GM21528 (cell line): Measurements from ENCODE around the gene F10.

Experiments
- ATAC-seq: cut with Tn5 transposase; IDR thresholded peaks from one replicate; pipeline ENCODE4 v1.9.1; 2021; ENCODE audit warnings: mild to moderate bottlenecking, moderate library complexity; ENCODE audit not compliant: unreplicated experiment, low FRiP score

The F10 gene

DNA sequence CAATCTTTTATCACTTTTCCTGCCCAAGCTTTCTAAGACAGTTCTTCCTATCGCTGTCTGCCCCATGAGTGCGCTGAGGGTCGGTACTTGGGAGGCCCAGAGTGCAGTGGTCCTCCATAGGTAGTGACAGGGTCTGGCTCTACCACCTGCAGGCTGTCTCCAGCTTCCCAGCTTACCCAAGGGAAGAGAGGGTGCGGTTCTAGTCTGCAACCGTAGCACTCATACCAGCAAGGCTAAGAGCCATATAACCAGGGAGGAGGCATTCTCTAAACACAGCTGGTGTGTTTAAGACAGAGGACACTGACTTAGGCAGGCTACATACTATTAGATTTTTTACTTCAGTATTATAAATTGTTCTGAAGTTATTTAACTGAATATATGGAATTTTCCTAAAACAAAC is 44.1 kb downstream of the F10 start:
- ATAC-seq = no peak

DNA sequence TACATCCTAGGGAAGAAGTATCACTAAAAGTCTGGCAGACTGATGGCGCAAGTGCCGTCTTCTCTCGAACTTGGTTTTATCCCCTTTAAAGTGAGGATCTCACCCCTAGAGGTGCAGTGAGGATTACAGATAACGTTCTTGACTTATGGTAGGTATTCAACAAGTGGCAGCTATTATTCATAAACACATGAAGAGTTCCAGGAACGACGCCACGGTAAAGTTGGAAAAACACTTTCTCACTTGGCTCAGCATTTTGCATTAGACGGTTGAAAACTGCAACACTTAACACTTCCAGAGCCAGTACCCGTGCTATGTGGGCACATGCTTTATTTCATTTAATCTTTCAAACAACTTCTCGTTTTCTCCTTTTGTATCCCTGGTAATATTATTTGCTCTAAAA is 44.6 kb downstream of the F10 start:
- no peak for ATAC-seq

DNA sequence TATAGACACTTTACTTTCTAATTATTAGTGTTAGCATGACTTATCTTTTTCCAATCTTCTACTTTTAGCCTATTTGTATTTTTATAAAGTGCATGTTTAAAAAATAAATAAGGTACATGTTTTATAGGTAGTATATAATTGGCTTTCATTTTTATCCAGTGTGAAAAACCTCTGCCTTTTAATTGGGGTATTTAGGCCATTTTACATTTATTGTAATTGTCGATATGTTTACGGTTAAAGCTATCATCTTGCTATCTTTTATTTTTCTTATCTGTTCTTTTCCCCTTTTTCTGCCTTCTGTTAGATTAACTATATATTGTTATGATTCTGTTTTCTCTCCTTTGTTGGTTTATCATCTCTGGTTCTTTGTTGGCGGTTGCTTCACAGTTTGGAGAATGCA is 45.0 kb downstream of the F10 start:
- ATAC-seq = no peak

DNA sequence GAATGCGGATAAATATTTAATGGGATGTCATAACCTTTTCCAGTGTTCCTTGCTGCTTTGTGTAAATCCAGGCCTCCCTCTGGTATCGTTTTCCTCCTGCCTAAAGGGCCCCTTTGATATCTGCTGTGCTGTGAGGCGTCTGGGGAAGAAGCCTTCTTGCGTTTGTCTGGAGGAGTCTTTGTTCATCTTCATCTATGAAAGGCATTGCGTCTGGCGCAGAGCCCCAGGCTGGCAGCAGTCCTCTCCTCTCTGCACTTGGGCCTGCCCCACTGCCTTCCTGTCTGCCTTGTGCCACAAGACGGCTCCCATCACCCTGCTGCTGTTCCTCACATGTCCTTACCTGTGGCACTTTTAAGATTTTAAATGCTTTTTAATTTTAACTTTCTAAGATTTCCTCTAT is 45.6 kb downstream of the F10 start:
- no peak for ATAC-seq

DNA sequence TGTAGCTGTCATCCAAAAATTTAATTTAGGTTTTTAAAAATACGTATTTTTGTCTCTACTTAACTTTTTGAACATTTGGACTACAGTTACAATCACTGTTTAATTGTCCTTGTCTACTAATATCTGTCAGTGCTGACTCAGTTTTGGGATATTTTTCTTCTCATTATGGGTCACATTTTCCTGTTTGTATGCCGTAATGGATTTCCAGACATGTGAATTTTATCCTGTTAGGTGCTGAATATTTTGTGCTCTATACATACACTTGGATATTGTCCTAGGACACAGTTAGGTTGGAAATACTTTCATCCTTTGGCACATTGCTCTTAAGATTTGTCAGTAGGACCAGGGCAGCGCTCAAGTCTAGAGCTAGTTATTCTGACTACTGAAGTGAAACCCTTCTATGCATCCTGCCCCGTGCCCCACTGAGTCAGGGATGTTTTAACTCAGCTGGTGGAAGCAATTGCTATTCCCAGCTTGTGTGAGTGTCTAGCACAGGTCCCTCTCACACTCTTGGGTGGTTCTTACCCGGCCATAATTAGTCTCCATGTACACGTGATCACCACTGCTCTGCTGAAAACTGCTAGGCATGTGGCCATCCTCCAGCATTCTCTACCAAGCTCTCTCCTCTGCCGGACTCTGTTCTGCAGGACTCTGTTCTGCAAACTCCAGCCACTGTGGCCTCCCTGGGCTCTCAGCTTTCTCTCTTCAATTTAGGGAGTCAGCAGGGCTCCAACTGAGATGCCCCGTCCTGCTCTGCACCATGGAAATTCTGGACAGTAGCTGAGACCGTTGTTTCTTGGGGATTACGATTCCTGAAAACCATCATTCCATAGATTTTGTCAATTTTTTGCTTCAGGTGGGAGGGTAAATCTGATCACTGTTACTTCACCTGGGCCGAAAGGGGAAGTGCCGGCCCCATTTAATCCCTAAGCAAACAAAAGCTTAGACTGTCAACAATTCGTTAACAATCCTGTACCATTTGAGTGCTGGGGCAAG is 47.0 kb downstream of the F10 start:
- ATAC-seq = no peak

DNA sequence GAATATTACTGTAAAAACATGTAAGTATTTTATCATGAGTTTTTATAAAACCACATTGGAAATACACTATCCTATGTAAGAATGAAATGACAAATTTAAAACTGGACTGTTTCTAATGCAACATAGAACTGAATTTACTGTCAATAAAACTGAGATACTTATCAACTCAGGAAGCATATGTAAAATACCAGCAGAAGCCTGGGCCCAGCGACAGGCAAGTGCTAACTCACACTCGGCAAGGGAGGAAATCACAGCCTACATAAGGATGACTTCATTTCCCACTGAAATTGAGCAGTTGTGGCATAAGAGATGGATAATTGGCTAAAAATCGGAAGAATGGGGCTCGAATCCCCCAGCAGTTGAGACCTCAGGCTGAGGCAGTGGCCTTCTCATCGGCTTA is 47.9 kb downstream of the F10 start:
- no peak for ATAC-seq

DNA sequence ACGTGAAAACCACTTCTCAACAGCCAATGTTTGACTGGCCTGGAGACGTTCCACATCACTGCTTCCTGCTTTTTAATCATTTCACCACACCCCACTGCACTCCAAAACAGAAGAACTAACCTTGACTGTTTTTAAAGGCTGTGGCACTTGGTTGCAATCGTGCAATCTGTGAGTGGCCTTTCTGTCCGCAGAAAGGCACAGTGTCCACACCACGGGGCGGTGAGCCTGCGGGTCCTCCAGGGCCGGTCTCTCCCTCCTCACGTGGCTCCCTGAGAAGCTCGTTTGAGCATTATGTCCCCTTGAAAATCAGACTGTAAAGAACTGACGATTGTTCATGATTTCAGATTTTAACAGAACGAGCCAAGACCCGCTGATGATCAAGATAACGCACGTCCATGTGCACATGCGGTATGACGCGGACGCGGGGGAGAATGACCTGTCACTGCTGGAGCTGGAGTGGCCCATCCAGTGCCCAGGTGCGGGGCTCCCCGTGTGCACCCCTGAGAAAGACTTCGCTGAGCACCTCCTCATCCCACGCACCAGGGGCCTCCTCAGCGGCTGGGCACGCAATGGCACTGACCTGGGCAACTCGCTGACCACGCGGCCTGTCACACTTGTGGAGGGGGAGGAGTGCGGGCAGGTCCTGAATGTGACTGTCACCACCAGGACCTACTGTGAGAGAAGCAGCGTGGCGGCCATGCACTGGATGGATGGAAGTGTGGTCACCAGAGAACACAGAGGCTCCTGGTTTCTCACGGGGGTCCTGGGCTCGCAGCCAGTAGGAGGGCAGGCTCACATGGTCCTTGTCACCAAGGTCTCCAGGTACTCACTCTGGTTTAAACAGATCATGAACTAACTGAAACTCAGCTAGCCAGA is 48.9 kb downstream of the F10 start:
- ATAC-seq = no peak

DNA sequence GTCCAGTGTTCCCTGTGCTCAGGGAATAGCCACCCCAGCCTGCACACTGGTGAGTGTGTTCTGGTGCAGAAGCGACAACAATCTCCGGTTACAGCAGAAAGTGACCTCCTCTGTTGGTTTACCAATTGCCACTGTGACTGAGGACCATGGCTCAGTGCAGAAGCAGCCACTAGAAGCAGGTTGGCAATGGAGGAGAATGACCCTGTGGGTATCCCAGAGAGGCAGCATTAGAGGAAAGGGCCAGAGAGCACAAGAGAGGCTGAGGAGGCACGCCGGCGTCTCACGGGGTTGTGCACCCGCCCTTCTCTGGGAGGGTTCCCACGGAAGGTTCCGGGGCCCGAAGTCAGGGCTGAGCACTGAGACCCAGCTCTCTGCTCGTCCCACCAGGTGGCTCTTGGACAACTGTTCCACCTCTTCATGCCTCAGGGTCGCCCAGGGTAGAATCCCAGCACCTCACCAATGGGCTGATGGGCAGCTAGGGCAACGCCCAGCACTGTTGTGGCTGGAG is 49.9 kb downstream of the F10 start:
- ATAC-seq = no peak

DNA sequence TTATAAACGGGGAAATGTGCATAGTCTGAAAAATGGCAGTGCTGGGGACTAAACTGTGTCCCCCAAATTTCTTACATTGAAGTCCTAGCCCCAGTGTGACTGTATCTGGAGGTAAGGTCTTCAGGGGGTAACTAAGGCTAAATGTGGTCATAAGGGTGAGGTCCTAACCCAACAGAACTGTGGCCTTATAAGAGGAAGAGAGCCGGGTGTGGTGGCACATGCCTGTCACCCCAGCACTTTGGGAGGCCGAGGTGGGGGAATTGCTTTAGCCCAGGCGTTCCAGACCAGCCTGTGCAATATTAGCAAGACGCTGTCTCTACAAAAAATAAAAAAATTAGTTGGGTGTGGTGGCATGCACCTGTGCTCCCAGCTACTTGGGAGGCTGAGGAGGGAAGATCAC is 53.7 kb downstream of the F10 start:
- ATAC-seq = no peak

DNA sequence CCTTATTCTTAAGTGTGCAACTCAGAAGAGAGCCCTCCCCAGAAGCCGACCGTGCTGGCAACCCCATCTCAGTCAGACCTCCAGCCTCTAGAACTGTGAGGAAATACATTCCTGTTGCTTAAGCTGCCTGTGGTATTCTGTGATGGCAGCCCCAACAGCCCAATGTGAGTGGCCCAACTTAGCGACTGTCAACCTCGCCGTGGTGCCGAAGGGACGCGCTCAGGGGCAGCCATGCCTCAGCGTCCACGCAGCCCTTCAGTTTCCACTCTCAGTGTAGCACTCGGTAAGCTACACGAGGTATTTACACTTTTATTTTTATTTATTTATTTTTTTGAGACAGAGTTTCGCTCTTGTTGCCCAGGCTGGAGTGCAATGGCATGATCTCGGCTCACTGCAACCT is 54.2 kb downstream of the F10 start:
- ATAC-seq = no peak

DNA sequence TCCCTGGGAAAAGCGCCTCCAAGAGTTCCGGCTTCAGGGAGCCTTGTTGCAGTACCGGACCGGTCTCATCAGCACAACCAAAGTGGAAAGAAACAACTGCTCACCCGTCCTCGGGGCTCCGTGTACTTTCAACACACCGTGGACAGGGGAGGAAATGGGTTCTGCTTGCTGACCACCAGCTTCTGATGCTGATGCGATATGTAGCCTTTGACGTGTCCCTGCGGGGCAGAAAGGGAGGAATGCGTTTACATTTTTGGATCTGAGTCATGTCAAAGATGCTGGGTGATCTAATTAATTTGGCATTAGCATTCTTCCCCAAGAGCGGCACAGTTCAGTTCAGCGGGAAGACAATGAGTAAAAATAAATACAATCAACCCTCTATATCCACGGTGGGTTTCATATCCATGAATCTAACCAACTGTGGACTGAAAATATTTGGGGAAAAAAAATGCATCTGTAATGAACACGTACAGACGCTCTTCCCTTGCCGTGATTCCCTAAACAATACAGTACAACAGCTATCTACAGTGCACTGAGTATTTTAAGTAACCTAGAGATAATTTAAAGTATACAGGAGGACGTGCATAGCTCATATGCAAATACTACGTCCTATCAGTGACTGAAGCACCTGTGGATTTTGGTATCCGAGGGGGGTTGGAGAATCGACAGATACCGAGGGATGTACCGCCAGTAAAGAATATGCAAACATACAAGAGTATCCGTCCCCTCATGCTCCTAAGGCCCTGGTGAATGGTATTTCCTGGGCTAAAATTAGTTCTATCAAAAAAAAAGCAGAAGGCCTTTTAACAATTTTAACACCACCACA is 55.7 kb downstream of the F10 start:
- no peak for ATAC-seq

DNA sequence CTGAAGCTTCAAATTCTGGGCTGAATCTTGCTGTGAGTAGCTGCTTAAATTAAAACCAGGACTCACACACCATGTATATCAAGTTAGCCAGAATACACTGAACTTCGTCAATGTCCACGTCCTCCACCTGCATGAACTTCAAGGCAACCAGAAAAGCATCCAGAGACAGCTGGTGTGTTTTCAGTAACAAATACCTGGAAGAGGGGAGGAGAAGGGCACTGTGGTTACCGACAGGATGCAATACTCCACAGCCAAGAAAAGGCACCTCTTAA is 56.2 kb downstream of the F10 start:
- no peak for ATAC-seq

DNA sequence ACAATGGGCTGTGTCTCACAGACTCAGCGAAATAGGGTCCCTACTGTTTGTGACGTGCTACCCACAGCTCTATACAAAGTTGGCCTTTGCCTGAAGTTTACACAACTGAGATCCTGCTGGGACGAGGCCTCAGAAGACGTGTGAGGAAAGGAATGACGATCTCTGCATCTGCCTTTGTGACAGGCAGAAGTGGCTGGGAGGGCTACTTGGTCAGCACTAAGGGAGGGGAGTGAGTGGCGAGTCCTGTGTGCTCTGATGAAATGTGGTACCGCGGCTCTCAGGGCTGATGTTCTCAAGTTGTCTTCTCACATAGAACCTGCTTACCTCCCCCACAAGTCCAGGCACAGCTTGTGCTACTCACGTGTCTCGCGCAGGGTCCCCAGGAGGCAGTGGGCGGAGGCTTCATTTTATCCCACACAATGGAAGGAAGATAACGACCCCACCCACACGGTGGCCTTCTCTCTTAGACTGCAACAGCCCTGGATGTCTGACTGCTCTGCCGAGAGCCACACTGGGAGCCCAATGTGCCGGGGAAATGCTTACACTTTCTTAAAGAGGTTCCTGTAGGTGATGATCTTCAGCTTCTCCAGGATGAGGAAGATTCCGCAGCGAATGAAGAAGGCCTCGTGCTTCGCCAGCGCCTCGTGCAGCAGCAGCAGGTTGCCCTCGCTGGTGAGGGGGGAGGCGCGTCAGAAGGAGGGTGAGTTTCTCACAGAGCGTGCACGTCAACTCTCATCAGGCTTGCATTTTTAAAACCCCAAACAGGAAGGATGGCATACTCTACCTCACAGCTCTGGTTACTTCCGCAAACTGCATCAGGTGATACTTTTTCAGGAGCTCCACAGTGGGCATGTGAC is 57.0 kb downstream of the F10 start:
- ATAC-seq = no peak

DNA sequence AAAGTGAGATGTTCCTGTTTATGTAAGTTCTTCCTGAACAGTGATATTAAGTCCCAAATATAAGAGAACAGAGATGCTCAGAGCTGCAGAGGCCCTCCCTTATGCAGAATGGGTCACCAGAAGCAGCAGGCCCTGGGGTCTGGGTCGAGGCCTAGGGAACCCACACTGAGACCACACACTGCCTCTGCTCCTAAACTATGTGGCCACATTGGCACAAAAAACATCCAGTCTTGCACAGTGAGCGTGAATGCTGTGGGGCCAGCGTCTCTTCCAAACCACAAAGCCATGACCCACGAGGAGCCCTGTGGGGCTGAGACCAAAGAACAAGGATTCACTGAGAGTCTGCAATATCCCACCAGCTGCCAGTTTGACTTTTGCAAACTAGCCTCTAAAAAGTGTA is 59.4 kb downstream of the F10 start:
- no peak for ATAC-seq

DNA sequence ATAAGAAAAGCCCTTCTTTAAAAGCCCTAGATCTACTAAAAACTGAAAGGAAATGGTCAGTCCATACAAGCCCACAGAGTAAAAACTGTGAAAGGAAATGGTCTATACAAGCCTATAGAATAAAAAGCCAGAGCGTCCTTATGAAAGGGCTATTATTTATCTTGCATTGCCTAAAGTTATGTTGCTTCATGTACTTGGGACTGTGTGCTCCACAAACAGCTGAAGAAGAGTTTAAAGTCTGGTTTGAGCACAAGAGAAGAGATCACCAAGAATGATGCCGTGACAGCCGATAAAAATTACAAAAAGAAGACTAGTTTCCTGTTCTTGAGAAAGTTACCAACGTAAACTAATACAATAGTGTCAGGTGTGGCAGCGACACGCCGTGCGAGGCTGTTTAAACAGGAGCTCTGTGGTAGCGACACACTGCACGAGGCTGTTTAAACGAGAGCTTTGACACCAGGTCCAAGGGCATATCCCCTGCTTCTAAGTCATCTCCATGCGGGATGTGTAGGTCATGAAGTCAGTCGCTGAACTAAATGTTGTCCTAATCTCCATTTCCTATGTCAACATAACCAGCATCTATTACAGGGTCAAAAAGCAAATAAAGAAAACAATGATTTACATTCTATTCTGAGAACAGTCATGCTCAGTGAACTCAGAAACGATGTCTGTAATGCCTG is 61.0 kb downstream of the F10 start:
- no peak for ATAC-seq

DNA sequence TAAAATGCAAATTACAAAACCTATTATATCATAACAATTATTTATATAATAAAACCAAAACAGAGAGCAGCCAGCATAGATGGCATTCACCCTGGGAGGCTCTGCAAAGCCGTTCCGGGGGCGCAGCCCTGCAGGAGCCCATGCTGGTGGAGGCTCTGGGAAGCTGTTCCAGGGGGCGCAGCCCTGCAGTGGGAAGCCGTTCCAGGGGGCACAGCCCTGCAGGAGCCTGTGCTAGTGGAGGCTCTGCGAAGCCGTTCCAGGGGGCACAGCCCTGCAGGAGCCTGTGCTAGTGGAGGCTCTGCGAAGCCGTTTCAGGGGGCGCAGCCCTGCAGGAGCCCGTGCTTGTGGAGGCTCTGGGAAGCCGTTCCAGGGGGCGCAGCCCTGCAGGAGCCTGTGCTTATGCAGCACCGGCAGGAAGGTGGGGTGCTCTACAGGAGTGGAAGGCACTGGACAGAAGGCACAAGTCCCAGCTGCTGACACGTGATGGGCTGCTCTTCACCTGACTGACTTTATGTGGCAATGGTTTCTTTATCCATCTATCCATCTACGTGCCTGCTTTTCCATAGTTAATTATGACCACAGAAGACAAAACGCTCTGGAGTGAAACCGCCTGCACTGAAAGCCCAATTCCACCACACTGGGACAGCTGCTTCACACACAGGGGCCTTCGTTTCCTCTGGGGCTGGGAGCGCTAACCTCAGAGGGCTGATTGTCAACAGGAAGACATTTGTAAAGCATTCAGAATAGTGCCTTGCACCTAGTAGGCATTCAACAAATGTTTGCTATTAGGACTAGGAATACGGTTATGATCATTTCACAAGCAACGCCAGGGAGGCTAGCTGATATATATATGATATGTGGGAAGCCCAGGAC is 62.2 kb downstream of the F10 start:
- ATAC-seq = no peak

DNA sequence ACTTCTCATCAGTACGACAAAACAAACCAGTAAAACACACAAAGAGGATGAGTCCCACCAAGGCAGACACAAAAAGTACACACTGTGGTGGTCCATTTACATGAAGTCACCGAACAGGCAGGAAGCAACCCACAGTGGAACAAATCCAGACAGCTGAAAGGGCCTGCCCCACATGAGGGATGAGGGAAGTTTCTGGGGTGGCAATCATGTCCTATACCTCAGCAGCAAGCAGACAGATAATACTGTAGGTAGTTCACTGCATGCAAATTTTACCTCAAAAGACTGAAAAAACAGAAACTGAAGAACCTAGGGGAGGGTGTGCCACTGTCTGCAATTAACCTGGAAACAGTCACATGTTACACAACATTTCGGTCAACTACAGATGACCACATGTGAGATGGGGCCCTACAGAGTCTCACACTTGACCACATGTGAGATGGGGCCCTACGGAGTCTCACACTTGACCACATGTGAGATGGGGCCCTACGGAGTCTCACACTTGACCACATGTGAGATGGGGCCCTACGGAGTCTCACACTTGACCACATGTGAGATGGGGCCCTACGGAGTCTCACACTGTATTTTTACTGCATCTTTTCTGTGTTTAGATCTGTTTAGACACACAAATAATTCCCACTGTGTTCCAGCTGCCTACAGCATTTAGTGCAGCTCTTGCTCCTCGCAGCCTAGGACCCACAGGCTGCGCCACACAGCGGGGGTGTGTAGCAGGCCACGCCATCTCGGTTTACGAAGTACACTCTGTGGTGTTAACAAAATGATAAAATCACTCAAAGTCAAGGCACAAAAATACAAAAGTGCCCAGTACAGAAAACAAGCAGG is 63.7 kb downstream of the F10 start:
- ATAC-seq = peak; percentile 85
